T-helper 1 cell (primary cell): ENCODE measurements around the gene USP35.
"Not testable (repeated sequence)": the region's sequence is repeated elsewhere in the genome, so short reads cannot be mapped to it uniquely, and the experiment has no call there.

Experiments used
- DNase-seq, 5 donors: peaks; one replicate each; pipeline ENCODE4 v3.0.0-alpha.2; 2012 to 2020

The USP35 gene

GRCh38 chr11:78170874-78171549 is 17.7 kb upstream of the USP35 start:
- DNase-seq: no peak

DNA sequence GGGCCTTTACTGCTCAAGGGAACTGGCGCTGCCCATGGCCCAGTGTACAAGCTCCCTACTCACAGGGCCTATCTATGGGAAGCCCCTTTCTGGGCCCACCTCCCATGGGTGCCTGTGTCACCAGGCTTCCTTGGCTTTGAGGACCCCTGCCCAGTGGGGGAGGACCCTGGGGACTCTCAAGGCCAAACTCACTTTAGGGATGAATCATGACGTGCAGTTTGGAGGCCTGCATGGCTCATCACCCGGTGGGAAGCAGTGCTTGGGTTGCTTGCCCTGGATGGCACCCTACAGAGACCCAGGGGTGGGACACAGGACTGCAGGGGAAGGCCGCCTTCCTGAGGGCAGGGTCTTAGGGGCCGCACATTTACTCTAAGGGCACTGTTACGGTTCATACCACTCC is 16.8 kb upstream of the USP35 start:
- no peak for DNase-seq

GRCh38 chr11:78175862-78176261 is 12.9 kb upstream of the USP35 start:
- not testable (repeated sequence) for DNase-seq

- DNase-seq: no peak
These were observed 12.0 kb upstream of the USP35 start for GRCh38 chr11:78176605-78177141.

DNA sequence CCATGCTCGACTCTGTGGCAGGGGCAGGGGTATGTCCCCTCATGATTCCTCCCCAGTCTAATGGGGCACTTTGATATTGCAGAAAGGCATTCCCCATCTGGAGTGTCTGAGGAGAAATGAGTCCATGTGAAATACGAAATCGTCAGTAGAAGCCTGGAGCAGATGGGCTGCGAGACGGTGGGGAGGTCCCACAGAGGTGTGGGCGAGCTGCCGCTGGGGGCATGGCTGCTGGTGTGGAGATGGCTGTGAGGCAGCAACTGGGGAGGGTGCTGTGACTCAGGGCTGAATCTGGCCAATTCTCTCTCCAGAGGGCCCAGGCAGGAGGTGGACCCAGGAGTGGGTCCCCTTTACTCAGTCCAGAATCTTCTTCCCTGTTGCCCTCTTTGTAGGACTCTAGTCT is 11.5 kb upstream of the USP35 start:
- no peak for DNase-seq

DNA sequence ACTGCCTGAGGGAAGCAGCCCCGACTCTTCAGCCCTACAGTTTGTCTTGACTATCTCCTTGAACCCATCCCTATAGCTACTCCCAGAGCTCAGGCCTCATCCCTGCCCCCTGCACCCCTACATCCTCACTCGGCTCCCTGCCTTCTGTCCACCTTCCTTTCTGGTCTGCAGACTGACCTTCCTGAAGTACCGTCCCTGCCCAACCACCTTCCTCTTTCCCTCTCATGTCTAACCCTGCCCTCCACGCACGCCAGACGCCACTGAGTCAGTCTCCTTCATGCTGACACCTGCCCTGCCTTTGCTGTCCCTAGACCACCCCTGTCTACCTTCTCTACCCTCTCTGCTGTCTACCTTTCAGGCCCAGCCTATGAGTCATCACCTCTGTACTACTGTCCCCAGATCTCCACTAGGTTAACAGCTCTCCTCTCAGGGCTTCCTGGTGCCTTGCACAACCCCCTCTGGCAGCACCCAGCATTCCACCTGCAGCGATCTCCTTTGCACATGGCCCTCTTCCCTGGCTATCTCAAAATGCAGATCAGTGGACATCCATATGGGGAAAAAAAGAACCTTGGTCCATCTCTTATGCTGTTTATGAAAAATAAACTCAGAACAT is 9.2 kb upstream of the USP35 start:
- no peak for DNase-seq

GRCh38 chr11:78180751-78181150 is 8.0 kb upstream of the USP35 start:
- no peak for DNase-seq

GRCh38 chr11:78181185-78181584 is 7.5 kb upstream of the USP35 start:
- DNase-seq: no peak

GRCh38 chr11:78187366-78188285 is 1.1 kb upstream of the USP35 start:
- peak in 1 of 5 donors; percentile 49 for DNase-seq

- DNase-seq: no peak
These were observed 530 bp downstream of the USP35 start for GRCh38 chr11:78189174-78189724.

DNA sequence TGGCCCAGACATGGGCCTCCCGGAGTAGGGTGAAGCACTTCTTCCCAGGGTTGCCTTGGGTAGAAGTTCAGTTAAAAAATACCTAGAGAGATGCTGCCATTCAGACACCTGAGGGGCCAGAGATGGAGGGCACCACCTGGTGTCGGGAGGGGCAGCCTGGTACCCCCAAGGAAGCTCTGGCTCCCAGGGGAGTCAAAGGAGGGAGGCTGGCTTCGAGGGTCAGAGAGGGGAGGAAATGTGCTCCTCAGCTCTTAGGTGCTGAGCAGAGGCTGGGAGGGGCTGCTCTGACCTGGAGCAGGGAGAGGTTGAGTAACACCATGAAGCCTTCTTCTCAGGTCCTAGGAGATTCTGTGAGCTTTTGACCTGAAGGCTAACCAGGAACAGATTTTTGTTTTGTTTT is 1.1 kb downstream of the USP35 start:
- no peak for DNase-seq

DNA sequence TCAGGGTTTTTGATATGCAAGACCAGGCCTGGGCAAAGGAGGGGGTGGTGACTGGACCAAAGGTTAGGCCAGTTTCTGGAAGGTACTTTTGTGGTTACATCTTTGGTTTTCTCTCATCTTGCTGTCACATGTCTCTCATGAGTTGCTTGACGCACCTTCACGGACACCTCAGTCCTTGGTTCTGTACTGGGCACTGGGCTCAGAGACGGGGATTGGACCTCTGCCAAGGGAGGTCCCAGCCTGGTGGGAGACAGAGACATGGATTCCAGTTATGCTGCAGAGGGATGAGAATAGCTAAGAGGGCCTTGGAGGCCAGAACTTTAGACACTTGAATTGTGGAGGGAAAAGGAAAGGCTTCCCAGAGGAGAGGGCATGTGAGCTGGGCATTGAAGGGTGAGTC is 1.7 kb downstream of the USP35 start:
- no peak for DNase-seq

- DNase-seq: no peak
These were observed 2.3 kb downstream of the USP35 start for GRCh38 chr11:78190871-78191538.

DNA sequence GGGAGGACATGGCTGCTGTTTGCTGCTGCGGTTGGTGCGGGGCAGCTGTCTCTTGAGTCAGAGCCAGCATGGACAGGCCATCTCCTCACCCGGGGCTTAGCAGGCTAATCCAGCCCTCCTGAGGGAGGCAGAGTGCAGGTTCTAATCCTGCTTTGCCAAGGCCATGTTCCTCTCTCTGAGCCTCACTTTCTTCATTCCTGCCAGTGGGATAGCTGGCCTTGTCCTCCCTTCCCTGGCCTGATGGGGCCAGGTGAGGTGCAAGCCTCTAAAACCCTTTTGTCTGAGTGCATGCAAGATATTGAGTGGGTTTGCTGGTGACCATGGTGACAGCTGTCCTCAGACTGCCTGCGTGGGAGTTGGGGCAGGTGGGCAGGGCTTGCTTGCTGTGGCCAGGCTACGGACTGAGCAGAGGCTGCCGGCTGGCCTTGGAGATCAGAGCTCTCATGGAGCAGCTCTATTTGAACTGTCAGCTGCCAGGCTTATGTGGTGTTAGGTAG is 3.6 kb downstream of the USP35 start:
- no peak for DNase-seq

DNA sequence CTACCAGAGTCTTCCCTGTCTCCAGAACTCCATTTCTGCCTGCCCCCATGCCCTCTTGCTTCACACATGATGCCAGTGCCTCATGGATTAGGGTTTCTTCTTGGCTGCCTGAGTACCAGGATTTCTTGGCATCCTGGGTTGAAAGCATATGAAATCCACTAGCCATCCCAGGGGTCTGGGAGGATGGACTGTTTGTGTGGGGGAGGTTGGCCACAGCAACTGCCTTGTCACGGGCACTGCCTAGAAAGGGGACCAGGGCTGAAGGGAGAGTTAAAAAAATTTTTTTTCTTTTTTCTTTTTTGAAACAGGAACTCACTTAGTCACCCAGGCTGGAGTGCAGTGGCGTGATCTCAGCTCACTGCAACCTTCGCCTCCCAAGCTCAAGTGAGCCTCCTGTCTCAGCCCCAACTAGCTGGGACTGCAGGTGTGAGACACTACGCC is 4.2 kb downstream of the USP35 start:
- no peak for DNase-seq

DNA sequence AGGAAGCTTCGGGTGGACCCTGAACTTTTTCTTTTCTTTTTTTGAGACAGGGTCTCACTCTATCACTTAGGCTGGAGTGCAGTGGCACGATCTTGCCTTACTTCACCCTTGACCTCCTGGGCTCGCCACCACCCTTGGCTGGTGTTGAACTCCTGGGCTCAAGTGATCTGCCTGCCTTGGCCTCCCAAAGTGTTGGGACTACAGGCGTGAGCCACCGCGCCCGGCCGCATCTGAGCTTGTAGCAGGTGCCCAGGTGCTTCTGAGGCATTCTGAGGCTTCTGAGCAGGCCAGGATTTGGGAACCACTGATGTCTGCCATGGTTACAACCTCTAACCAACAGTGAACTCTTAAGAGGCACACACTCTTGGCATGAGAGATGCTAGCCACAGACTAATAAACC is 5.1 kb downstream of the USP35 start:
- DNase-seq: no peak

- no peak for DNase-seq
These were observed 5.8 kb downstream of the USP35 start for GRCh38 chr11:78194490-78194889.

DNA sequence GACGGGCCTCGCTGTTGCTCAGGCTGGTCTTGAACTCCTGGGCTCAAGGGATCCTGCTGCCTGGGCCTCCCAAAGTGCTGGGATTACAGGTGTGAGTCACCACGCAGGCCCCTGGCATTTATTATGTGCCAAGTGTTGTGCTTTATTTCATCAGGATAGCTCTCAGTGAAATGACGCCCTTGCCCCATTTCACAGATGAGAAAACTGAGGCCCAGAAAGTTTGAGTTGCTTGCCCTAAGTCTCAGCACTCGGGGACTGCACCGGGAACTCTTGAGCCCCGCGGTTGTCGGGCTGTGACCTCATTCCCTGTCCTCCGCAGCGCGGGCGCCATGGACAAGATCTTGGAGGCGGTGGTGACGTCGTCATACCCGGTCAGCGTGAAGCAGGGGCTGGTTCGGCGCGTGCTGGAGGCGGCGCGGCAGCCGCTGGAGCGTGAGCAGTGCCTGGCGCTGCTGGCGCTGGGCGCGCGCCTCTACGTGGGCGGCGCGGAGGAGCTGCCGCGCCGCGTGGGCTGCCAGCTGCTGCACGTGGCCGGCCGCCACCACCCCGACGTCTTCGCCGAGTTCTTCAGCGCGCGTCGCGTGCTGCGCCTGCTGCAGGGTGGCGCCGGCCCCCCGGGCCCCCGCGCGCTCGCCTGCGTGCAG is 7.3 kb downstream of the USP35 start:
- DNase-seq: no peak

DNA sequence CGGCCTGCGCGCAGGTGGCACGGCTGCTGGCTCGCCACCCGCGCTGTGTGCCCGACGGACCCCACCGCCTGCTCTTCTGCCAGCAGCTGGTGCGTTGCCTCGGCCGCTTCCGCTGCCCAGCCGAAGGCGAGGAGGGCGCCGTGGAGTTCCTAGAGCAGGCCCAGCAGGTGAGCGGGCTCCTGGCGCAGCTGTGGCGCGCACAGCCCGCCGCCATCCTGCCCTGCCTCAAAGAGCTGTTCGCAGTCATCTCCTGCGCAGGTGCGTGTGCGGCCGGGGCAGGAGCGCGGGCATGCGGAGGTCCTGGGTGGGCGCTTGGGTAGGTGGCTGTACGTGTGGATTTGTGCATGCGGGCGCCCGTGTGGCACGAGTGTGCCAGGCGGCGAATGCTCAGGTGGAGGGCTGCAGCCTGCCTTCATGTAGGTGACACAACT is 8.0 kb downstream of the USP35 start:
- no peak for DNase-seq

DNA sequence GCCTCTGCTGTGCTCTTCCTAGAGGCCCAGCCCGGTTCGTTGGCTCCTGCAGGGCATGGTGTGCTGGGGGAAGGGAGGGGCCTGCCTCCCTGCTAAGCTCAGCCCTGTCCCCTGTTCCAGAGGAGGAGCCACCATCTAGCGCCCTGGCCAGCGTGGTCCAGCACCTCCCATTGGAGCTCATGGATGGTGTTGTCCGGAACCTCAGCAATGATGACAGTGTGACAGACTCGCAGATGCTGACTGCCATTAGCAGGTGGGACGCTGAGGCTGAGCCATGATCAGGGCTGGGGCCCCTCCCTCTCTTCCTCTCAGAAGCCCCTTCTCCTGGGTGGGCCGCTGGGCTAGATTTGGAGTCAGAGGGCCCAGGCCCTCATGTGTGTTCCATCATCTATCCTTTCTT is 9.1 kb downstream of the USP35 start:
- DNase-seq: no peak

GRCh38 chr11:78199015-78199652 is 10.4 kb downstream of the USP35 start:
- DNase-seq: no peak
